SK-N-SH (cell line): Measurements from ENCODE around the gene DERL2. TPM values are rescaled to one million over a fixed set of nuclear protein-coding genes. Genes with fewer than 3 reads are reported as not detected.
A peak's percentile ranks its signal among the peaks of the same experiment; 100 is the strongest.

Experiments used
- CTCF ChIA-PET: fragments of 300-600, 350-600 bp; formaldehyde crosslinking; extraction: SDS; loops from one replicate; lab custom pipeline; 2021; lab: Yijun Ruan, JAX
- POLR2A ChIA-PET: fragments of 350-600 bp; sonication (Branson Sonifier 250); formaldehyde crosslinking; extraction: SDS; loops from one replicate; lab custom pipeline; 2020; ENCODE audit warnings: antibody characterized with exemption, inconsistent platforms; lab: Yijun Ruan, JAX
- DNase-seq: peaks from one replicate; pipeline ENCODE4 v3.0.0; 2012
- H2AFZ ChIP-seq: fragments of 200-600 bp; sonication (generic); 2 replicates; pipeline ENCODE4 v1.8.1; 2016; ENCODE audit warnings: antibody characterized with exemption, mild to moderate bottlenecking, low read depth
- H3F3A ChIP-seq: fragments of 200-600 bp; sonication (generic); replicated peaks from 2 replicates; pipeline ENCODE3; 2016; ENCODE audit warnings: antibody characterized with exemption, mild to moderate bottlenecking; ENCODE audit not compliant: insufficient read depth
- H3K27ac ChIP-seq, 2 experiments: fragments of 200-500 bp in 1 of 2; fragments of 200-600 bp in 1 of 2; sonication (Bioruptor generic) in 1 of 2; sonication (generic), shearing (Covaris generic) in 1 of 2; 2 replicates each; pipeline versions ENCODE4 v1.5.1 to v1.6.1; 2014 to 2016; ENCODE audit warnings: low read depth in 2 of 2, inconsistent platforms in 1 of 2, low read length in 1 of 2, mild to moderate bottlenecking in 1 of 2, mixed read lengths in 1 of 2
- H3K27me3 ChIP-seq: fragments of 200-600 bp; sonication (generic), shearing (Covaris generic); 2 replicates; pipeline ENCODE4 v1.6.1; 2016; ENCODE audit warnings: mixed run types; ENCODE audit not compliant: insufficient read depth
- H3K36me3 ChIP-seq, 2 experiments: fragments of 200-500 bp in 1 of 2; fragments of 200-600 bp in 1 of 2; sonication (Bioruptor generic) in 1 of 2; sonication (generic) in 1 of 2; replicated peaks in 1 of 2; 2 replicates each; pipeline versions ENCODE3 to v1.5.1; 2014 to 2016; ENCODE audit warnings: low read length in 1 of 2, mild to moderate bottlenecking in 1 of 2; ENCODE audit not compliant: insufficient read depth in 2 of 2, control insufficient read depth in 1 of 2
- H3K4me1 ChIP-seq, 2 experiments: fragments of 200-500 bp in 1 of 2; fragments of 200-600 bp in 1 of 2; sonication (Bioruptor generic) in 1 of 2; sonication (generic), shearing (Covaris generic) in 1 of 2; 2 replicates each; pipeline versions ENCODE4 v1.5.1 to v1.6.1; 2014 to 2016; ENCODE audit warnings: low read depth in 1 of 2, low read length in 1 of 2, mixed run types in 1 of 2; ENCODE audit not compliant: insufficient read depth in 2 of 2, control insufficient read depth in 1 of 2
- H3K4me2 ChIP-seq: fragments of 200-600 bp; sonication (generic), shearing (Covaris generic); 2 replicates; pipeline ENCODE4 v1.6.1; 2017; ENCODE audit warnings: mixed run types
- H3K4me3 ChIP-seq, 2 experiments: fragments of 200-500 bp in 1 of 2; fragments of 200-600 bp in 1 of 2; sonication (Bioruptor generic) in 1 of 2; sonication (generic), shearing (Covaris generic) in 1 of 2; 2 replicates each; pipeline versions ENCODE4 v1.5.1 to v1.8.1; 2014 to 2016; ENCODE audit warnings: low read depth in 2 of 2, inconsistent platforms in 1 of 2, low read length in 1 of 2, mild to moderate bottlenecking in 1 of 2, mixed read lengths in 1 of 2, moderate library complexity in 1 of 2
- H3K79me2 ChIP-seq: fragments of 200-600 bp; sonication (generic); 2 replicates; pipeline ENCODE4 v1.8.1; 2017; ENCODE audit warnings: mild to moderate bottlenecking; ENCODE audit not compliant: insufficient read depth
- H3K9ac ChIP-seq: fragments of 200-600 bp; sonication (generic); 2 replicates; pipeline ENCODE4 v1.6.1; 2017; ENCODE audit warnings: mixed run types
- H3K9me2 ChIP-seq: fragments of 200-600 bp; sonication (generic); 2 replicates; pipeline ENCODE4 v1.6.1; 2017; ENCODE audit warnings: mixed run types
- H3K9me3 ChIP-seq: fragments of 200-600 bp; sonication (generic); 2 replicates; pipeline ENCODE4 v1.6.1; 2017; ENCODE audit warnings: mixed run types, mild to moderate bottlenecking, moderate library complexity
- H4K20me1 ChIP-seq: fragments of 200-600 bp; sonication (generic); 2 replicates; pipeline ENCODE4 v1.6.1; 2017; ENCODE audit warnings: mild to moderate bottlenecking, mixed run types; ENCODE audit not compliant: insufficient read depth
- CTCF ChIP-seq: fragments of 200-600 bp; sonication (generic); IDR thresholded peaks from 2 replicates; pipeline ENCODE4 v1.6.1; 2017; ENCODE audit warnings: antibody characterized with exemption, mild to moderate bottlenecking, moderate library complexity
- ELF1 ChIP-seq: IDR thresholded peaks from 2 replicates; pipeline ENCODE4 v1.4.0; 2012
- EZH2phosphoT487 ChIP-seq: fragments of 200-600 bp; sonication (generic); IDR thresholded peaks from 2 replicates; pipeline ENCODE4 v1.6.1; 2017; ENCODE audit warnings: low read depth, mixed run types, mild to moderate bottlenecking, antibody characterized with exemption, moderate library complexity, borderline replicate concordance
- FOSL2 ChIP-seq: IDR thresholded peaks from 2 replicates; pipeline ENCODE4 v1.4.0; 2012; ENCODE audit warnings: low read depth, mild to moderate bottlenecking, moderate library complexity, borderline replicate concordance
- FOXJ3 ChIP-seq: sonication (generic); formaldehyde crosslinking; IDR thresholded peaks from 2 replicates; pipeline ENCODE4 v1.5.1; 2020; ENCODE audit warnings: mild to moderate bottlenecking, missing genetic modification reagents
- MEF2A ChIP-seq: IDR thresholded peaks from 2 replicates; pipeline ENCODE4 v1.4.0; 2012; ENCODE audit warnings: low read depth, borderline replicate concordance
- MXI1 ChIP-seq: IDR thresholded peaks from 2 replicates; pipeline ENCODE4 v1.6.1; 2012; ENCODE audit warnings: mild to moderate bottlenecking, low read depth, low read length, improper control_type of control experiment
- NFIC ChIP-seq: IDR thresholded peaks from 2 replicates; pipeline ENCODE4 v1.4.0; 2012; ENCODE audit warnings: borderline replicate concordance
- NRF1 ChIP-seq: IDR thresholded peaks from 2 replicates; pipeline ENCODE4 v1.6.1; 2012; ENCODE audit warnings: low read depth, mild to moderate bottlenecking, low read length
- POLR2AphosphoS5 ChIP-seq: IDR thresholded peaks from 2 replicates; pipeline ENCODE4 v1.6.1; 2012; ENCODE audit warnings: low read depth, low read length
- RAD21 ChIP-seq: IDR thresholded peaks from 2 replicates; pipeline ENCODE4 v1.6.1; 2012; ENCODE audit warnings: mild to moderate bottlenecking, low read length
- RCOR1 ChIP-seq: fragments of 150-350 bp; IDR thresholded peaks from 2 replicates; pipeline ENCODE4 v1.6.1; 2017; ENCODE audit warnings: antibody characterized with exemption, low read length
- SIN3A ChIP-seq: IDR thresholded peaks from 2 replicates; pipeline ENCODE4 v1.6.1; 2012; ENCODE audit warnings: low read depth, mild to moderate bottlenecking, low read length, moderate library complexity, borderline replicate concordance
- SMC3 ChIP-seq: IDR thresholded peaks from 2 replicates; pipeline ENCODE4 v1.6.1; 2012; ENCODE audit warnings: low read depth, low read length, improper control_type of control experiment
- TAF1 ChIP-seq: IDR thresholded peaks from 2 replicates; pipeline ENCODE4 v1.6.1; 2012; ENCODE audit warnings: low read depth, mild to moderate bottlenecking, low read length, moderate library complexity, borderline replicate concordance
- TEAD4 ChIP-seq: IDR thresholded peaks from 2 replicates; pipeline ENCODE4 v1.4.0; 2012; ENCODE audit warnings: mild to moderate bottlenecking, borderline replicate concordance; ENCODE audit not compliant: insufficient read depth
- WGBS: methylation state at CpG from one replicate; pipeline ENCODE4 v1.1.6; 2017; ENCODE audit warnings: low lambda C conversion rate; 5-methylcytosine and 5-hydroxymethylcytosine counted together
- polyA plus RNA-seq, 3 experiments: library from polyadenylated mRNA; depleted of rRNA; stranded (reverse); fragments of >200 nt; gene quantifications; 2 replicates each; pipeline ENCODE4 v1.2.3, GENCODE V29; 2012
- TF ChIP-seq, protein P1 (sequence below): IDR thresholded peaks from 2 replicates; pipeline ENCODE4; 2012
- TF ChIP-seq, protein P2 (sequence below): fragments of 150-350 bp; IDR thresholded peaks from 2 replicates; pipeline ENCODE4 v1.6.1; 2016; ENCODE audit warnings: mild to moderate bottlenecking, low read depth, low read length
- TF ChIP-seq, protein P3 (sequence below): IDR thresholded peaks from 2 replicates; pipeline ENCODE4 v1.4.0; 2012; ENCODE audit warnings: low read depth

The DERL2 gene
- polyA plus RNA-seq, 1 of the 3 experiments (the other 2 are of a cell fraction): 42.5 TPM

DNA sequence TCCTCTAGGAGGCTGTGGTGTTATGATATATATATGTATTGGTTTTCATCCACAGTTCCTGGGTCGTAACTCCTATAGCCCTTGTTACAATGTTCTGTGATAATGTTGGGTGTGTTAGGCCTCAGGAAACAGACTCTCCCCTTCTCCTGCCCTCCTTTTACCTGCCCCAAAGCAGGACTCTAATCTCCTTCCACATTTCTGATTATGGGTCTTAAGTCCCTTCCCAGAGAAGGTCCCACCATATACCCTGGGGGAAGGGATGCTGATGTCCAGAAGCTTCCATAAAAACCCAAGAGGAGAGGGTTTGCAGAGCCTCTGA, 46.6 kb downstream of the DERL2 start:
- Histone ChIP-seq H3K27ac (peak overlapping the region; percentile 44 to 80; a peak in 3 of 4 replicates), H2AFZ (peak overlapping the region; percentile 51; the same call in 1 of the 2 replicates)
- 12% methylated on average over 1 of the region's 1 CpG for WGBS
- TF ChIP-seq, protein P1, sequence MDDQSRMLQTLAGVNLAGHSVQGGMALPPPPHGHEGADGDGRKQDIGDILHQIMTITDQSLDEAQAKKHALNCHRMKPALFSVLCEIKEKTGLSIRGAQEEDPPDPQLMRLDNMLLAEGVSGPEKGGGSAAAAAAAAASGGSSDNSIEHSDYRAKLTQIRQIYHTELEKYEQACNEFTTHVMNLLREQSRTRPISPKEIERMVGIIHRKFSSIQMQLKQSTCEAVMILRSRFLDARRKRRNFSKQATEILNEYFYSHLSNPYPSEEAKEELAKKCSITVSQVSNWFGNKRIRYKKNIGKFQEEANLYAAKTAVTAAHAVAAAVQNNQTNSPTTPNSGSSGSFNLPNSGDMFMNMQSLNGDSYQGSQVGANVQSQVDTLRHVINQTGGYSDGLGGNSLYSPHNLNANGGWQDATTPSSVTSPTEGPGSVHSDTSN: no peak
- TF ChIP-seq TEAD4 (no peak), FOSL2 (no peak), MEF2A (no peak), ELF1 (no peak), EZH2phosphoT487 (no peak)
- TF ChIP-seq, all 33 proteins: peak for 0
- Histone ChIP-seq H4K20me1 (no peaks in the 10 kb centered on the region), H3K27me3 (no peaks in the 10 kb centered on the region), H3K79me2 (peaks cover 44% of the 10 kb centered on the region), H3K36me3 (peaks cover 40 to 48% of the 10 kb centered on the region in 2 experiments), H3K4me1 (peaks cover 0 to 21% of the 10 kb centered on the region in 2 experiments; a peak in 3 of 4 replicates), H3K9me2 (no peaks in the 10 kb centered on the region), H3K9ac (no peak overlapping the region), H3K4me2 (peak overlapping the region; percentile 68), H3K4me3 (peak overlapping the region; percentile 85 to 94; a peak in 3 of 4 replicates), H3F3A (peaks cover 19% of the 10 kb centered on the region), H3K9me3 (no peaks in the 10 kb centered on the region)
- CTCF ChIA-PET: interaction anchor here (0.6 to 5.5 kb wide), 40 partner anchors 10 to 315 kb away, joined by 3 to 84 read pairs (median 5); partner anchors contain the start of genes DHX33, MIS12, NUP88 and RPAIN
- POLR2A ChIA-PET: interaction anchor here (1.0 to 1.3 kb wide), 4 partner anchors 9 to 29 kb away, joined by 3 to 7 read pairs (median 4); partner anchors contain the start of genes DHX33, NUP88 and RPAIN
- no peak for DNase-seq

DNA sequence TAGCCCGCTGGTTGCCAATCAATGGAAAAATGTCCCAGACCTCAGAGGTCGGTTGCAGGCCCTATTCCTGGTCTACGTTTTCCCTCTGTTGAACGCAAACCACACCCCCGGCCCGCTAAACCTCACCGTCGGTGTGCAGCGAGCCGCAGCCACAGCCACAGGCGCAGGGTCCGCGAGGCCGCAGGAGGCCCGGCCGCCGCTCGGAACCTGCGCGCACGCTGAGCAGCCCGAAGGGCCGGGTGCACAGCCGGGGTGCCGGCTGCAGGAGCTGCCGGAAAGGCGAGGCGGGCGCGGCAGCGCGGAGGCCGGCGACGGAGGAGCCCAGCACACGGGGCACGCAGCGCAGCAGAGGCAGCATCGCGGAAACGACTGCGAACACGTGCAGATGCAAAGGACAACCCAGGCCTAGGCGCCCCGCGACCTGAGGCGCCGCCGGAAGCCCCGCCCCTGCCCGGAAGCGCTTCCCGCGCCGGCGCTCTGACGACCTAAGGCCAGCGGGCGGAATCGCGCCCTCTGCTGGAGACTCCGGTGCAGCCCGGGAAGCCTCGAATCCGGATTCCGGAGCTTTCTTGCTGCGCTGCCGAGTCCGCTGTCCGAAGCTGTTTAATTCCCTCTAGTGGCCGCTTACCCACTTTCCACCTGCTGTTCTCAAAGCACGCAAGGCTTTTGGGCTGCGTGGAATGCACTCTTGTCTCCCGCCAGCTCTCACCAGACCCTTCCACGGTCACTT, 47.1 kb downstream of the DERL2 start, which contains the start of gene C1QBP:
Gene C1QBP (minus strand): TSS at position 440 of the 730 bp plus-strand sequence. CDS start 82 bp downstream, at position 358.
- peak; percentile 94 for DNase-seq
- H3K9ac ChIP-seq: peak within 1 kb of the TSS; percentile 79
- ChIA-PET POLR2A (interaction anchor here (1.0 to 1.3 kb wide), 4 partner anchors 9 to 30 kb away, joined by 3 to 7 read pairs (median 4); partner anchors contain the start of genes DHX33, NUP88 and RPAIN), CTCF (interaction anchor here (0.6 to 5.5 kb wide), 41 partner anchors 10 to 314 kb away, joined by 3 to 84 read pairs (median 5); partner anchors contain the start of genes DHX33, MIS12, NUP88 and RPAIN)
- peak within 1 kb of the TSS; percentile 54 to 86 for H3K27ac ChIP-seq
- H3K4me3 ChIP-seq: peak within 1 kb of the TSS; percentile 85 to 94
- H3K79me2 ChIP-seq: peaks cover 44% of the 10 kb centered on the region
- WGBS: 3% methylated on average over 7 of the region's 75 CpGs
- peak within 1 kb of the TSS; percentile 90 for H3K4me2 ChIP-seq
- peak within 1 kb of the TSS; percentile 79 for H2AFZ ChIP-seq
- H3K36me3 ChIP-seq: peaks cover 37 to 46% of the 10 kb centered on the region in 2 experiments
- no peaks in the 10 kb centered on the region for H4K20me1 ChIP-seq
- H3F3A ChIP-seq: peaks cover 19% of the 10 kb centered on the region
- H3K4me1 ChIP-seq: peaks cover 0 to 21% of the 10 kb centered on the region in 2 experiments; a peak in 3 of 4 replicates
- H3K9me2 ChIP-seq: no peaks in the 10 kb centered on the region
- H3K27me3 ChIP-seq: no peaks in the 10 kb centered on the region
- no peaks in the 10 kb centered on the region for H3K9me3 ChIP-seq
- TF ChIP-seq SMC3 (peak; percentile 58), RAD21 (peak; percentile 63), RCOR1 (0 out of 2 replicates have a peak, but pooled peaks have one; percentile 29), SIN3A (peak; percentile 58; the same call in 1 of the 2 replicates), TEAD4 (no peak), MXI1 (peak; percentile 98), NRF1 (peak; percentile 77), CTCF (peak; percentile 97), TAF1 (peak; percentile 76; the same call in 1 of the 2 replicates), POLR2AphosphoS5 (peak; percentile 81), NFIC (no peak), FOXJ3 (CRISPR knock-in tag) (no peak), MEF2A (no peak)
- TF ChIP-seq, protein P2, sequence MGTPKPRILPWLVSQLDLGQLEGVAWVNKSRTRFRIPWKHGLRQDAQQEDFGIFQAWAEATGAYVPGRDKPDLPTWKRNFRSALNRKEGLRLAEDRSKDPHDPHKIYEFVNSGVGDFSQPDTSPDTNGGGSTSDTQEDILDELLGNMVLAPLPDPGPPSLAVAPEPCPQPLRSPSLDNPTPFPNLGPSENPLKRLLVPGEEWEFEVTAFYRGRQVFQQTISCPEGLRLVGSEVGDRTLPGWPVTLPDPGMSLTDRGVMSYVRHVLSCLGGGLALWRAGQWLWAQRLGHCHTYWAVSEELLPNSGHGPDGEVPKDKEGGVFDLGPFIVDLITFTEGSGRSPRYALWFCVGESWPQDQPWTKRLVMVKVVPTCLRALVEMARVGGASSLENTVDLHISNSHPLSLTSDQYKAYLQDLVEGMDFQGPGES: no peak
- TF ChIP-seq, protein P3, sequence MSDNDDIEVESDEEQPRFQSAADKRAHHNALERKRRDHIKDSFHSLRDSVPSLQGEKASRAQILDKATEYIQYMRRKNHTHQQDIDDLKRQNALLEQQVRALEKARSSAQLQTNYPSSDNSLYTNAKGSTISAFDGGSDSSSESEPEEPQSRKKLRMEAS: peak; percentile 95
- TF ChIP-seq, protein P1: peak; percentile 14; the same call in 1 of the 2 replicates
